Endodermal cell (in vitro differentiated cells): ENCODE data around the gene LRP5. TPM values are rescaled to one million over a fixed set of nuclear protein-coding genes. Genes with fewer than 3 reads are reported as not detected.

ENCODE experiments used
- DNase-seq: peaks from one replicate; pipeline ENCODE4 v3.0.0-alpha.2; 2017
- H3K27ac ChIP-seq: 2 replicates; pipeline ENCODE4 v1.5.1; 2013; ENCODE audit warnings: mild to moderate bottlenecking, low read depth, low read length, moderate library complexity
- H3K27me3 ChIP-seq: 2 replicates; pipeline ENCODE4 v1.6.1; 2013; ENCODE audit warnings: mild to moderate bottlenecking, low read length, moderate library complexity; ENCODE audit not compliant: insufficient read depth, control insufficient read depth, poor library complexity, severe bottlenecking
- H3K36me3 ChIP-seq: 2 replicates; pipeline ENCODE4 v1.7.0; 2013; ENCODE audit warnings: mild to moderate bottlenecking, low read length, moderate library complexity; ENCODE audit not compliant: control insufficient read depth, insufficient read depth
- H3K4me1 ChIP-seq: one replicate; pipeline ENCODE4 v1.7.0; 2013; ENCODE audit warnings: low read length; ENCODE audit not compliant: control insufficient read depth, insufficient read depth
- H3K4me3 ChIP-seq: 2 replicates; pipeline ENCODE4 v1.5.1; 2013; ENCODE audit warnings: mild to moderate bottlenecking, low read length, moderate library complexity
- H3K9ac ChIP-seq: 2 replicates; pipeline ENCODE4 v1.6.1; 2013; ENCODE audit warnings: mild to moderate bottlenecking, low read length, moderate library complexity; ENCODE audit not compliant: poor library complexity, severe bottlenecking; ENCODE audit errors: extremely low read depth
- H3K9me3 ChIP-seq: 2 replicates; pipeline ENCODE4 v1.6.1; 2013; ENCODE audit warnings: mild to moderate bottlenecking, low read length, moderate library complexity; ENCODE audit not compliant: control insufficient read depth
- H3K27ac Mint-ChIP-seq: 2 replicates; pipeline ENCODE4 v1.8.0; 2020; ENCODE audit warnings: mixed read lengths
- H3K27me3 Mint-ChIP-seq: 2 replicates; pipeline ENCODE4 v1.8.0; 2021; ENCODE audit warnings: mild to moderate bottlenecking, mixed read lengths; ENCODE audit not compliant: insufficient read depth
- H3K36me3 Mint-ChIP-seq: 2 replicates; pipeline ENCODE4 v1.8.0; 2020; ENCODE audit warnings: low read depth, mixed read lengths
- H3K4me1 Mint-ChIP-seq: 2 replicates; pipeline ENCODE4 v1.8.0; 2020; ENCODE audit warnings: mixed read lengths
- H3K4me3 Mint-ChIP-seq: 2 replicates; pipeline ENCODE4 v1.8.0; 2020; ENCODE audit warnings: mild to moderate bottlenecking, moderate library complexity, mixed read lengths
- H3K9me3 Mint-ChIP-seq: 2 replicates; pipeline ENCODE4 v1.8.0; 2020; ENCODE audit warnings: mild to moderate bottlenecking, mixed read lengths
- CTCF ChIP-seq: fragments of 200-600 bp; sonication (generic); conservative IDR thresholded peaks from 2 replicates; pipeline ENCODE4 v1.5.0; 2021; ENCODE audit warnings: antibody characterized with exemption, mild to moderate bottlenecking
- WGBS, 2 experiments: methylation state at CpG; one replicate each; pipeline versions ENCODE4 v1.1.5 to v1.1.7; 2013; ENCODE audit warnings: missing lambda C conversion rate in 2 of 2, mixed read lengths in 1 of 2; ENCODE audit not compliant: insufficient coverage in 1 of 2, insufficient read length in 1 of 2; 5-methylcytosine and 5-hydroxymethylcytosine counted together
- total RNA-seq, 2 donors: library from RNA; stranded (reverse); fragmentation: NEBNext Ultra II Directional in 1 of 2; extraction: Animal tissue kit (Norgen Biotek cat#: 25700) in 1 of 2; gene quantifications; 2 replicates in 1 of 2; 3 replicates in 1 of 2; pipeline ENCODE4 v1.2.1, GENCODE V29; 2021

LRP5 gene
- total RNA-seq, 2 donors from 2014 or later: 58.2 to 64.1 TPM

GRCh38 chr11:68365943-68366435 is 53.6 kb downstream of the LRP5 start:
- Histone ChIP-seq H3K4me3 (no peak overlapping the region), H3K36me3 (peaks cover 15% of the 10 kb centered on the region), H3K27me3 (no peaks in the 10 kb centered on the region), H3K9ac (no peak overlapping the region), H3K4me1 (no peaks in the 10 kb centered on the region), H3K27ac (no peak overlapping the region), H3K9me3 (no peaks in the 10 kb centered on the region)
- TF ChIP-seq CTCF: no peak
- H3K9me3 Mint-ChIP-seq: peaks cover 4% of the 10 kb centered on the region
- H3K4me1 Mint-ChIP-seq: no peaks in the 10 kb centered on the region
- H3K27ac Mint-ChIP-seq: no peak overlapping the region
- no peak for DNase-seq
- H3K27me3 Mint-ChIP-seq: no peaks in the 10 kb centered on the region
- 93 to 100% methylated on average over 7 to 19 of the region's 19 CpGs for WGBS, 2 experiments
- H3K36me3 Mint-ChIP-seq: peaks cover 52% of the 10 kb centered on the region
- H3K4me3 Mint-ChIP-seq: no peak overlapping the region

- DNase-seq: no peak
- no peaks in the 10 kb centered on the region for H3K9me3 Mint-ChIP-seq
- H3K27me3 Mint-ChIP-seq: no peaks in the 10 kb centered on the region
- no peak overlapping the region for H3K4me3 Mint-ChIP-seq
- WGBS, 2 experiments: 83 to 95% methylated on average over 1 to 6 of the region's 6 CpGs
- Histone ChIP-seq H3K4me1 (no peaks in the 10 kb centered on the region), H3K9me3 (no peaks in the 10 kb centered on the region), H3K27ac (no peak overlapping the region), H3K9ac (no peak overlapping the region), H3K27me3 (no peaks in the 10 kb centered on the region), H3K4me3 (no peak overlapping the region), H3K36me3 (peaks cover 14% of the 10 kb centered on the region)
- H3K27ac Mint-ChIP-seq: no peak overlapping the region
- TF ChIP-seq CTCF: no peak
- H3K36me3 Mint-ChIP-seq: peaks cover 55% of the 10 kb centered on the region
- no peaks in the 10 kb centered on the region for H3K4me1 Mint-ChIP-seq
Measured at GRCh38 chr11:68367252-68367651, 54.9 kb downstream of the LRP5 start.

- Mint-ChIP-seq H3K9me3 (no peaks in the 10 kb centered on the region), H3K27me3 (no peaks in the 10 kb centered on the region), H3K4me1 (no peaks in the 10 kb centered on the region), H3K4me3 (no peak overlapping the region), H3K27ac (no peak overlapping the region), H3K36me3 (peaks cover 52% of the 10 kb centered on the region)
- Histone ChIP-seq H3K36me3 (peaks cover 14% of the 10 kb centered on the region), H3K4me1 (no peaks in the 10 kb centered on the region), H3K27ac (no peak overlapping the region), H3K9ac (no peak overlapping the region), H3K27me3 (no peaks in the 10 kb centered on the region), H3K9me3 (no peaks in the 10 kb centered on the region), H3K4me3 (no peak overlapping the region)
- 91 to 100% methylated on average over 5 to 8 of the region's 8 CpGs for WGBS, 2 experiments
- no peak for DNase-seq
- TF ChIP-seq CTCF: no peak
Measured at GRCh38 chr11:68369756-68370155, 57.4 kb downstream of the LRP5 start.
